GM12864 (cell line): Measurements from ENCODE around the gene SPANXN4.

Source experiments
- DNase-seq: peaks from one replicate; pipeline ENCODE4 v3.0.0-alpha.2; 2011; ENCODE audit warnings: low read depth
- H3K4me3 ChIP-seq: 2 replicates; pipeline ENCODE4 v1.5.1; 2011; ENCODE audit warnings: mild to moderate bottlenecking, low read depth, low read length, control low read depth
- TF ChIP-seq, protein P1 (sequence below): IDR thresholded peaks from 2 replicates; pipeline ENCODE4 v1.5.1; 2011; ENCODE audit warnings: low read depth, mild to moderate bottlenecking, moderate library complexity, low read length, control low read depth, inconsistent platforms; ENCODE audit errors: missing control alignments

Gene SPANXN4

DNA sequence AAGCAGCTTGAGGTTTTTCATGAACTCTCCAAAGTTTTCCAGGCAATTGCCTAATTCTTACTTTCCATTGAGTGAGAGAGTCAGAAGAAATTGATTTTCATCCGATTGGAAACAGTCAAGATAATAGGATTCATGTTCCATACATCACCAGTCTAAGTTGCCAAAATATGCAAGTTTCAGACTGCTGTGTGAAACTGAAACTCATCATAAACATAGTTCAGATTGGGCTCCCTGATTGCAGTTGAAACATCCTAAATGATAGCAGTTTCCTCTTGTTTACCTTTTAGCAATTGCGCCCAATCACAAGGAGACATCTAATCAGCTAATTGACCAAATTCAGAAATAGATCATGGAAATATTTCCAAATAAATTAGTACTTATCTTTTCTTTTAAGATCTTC is 56.8 kb downstream of the SPANXN4 start:
- H3K4me3 ChIP-seq = no peak overlapping the region
- TF ChIP-seq, protein P1, sequence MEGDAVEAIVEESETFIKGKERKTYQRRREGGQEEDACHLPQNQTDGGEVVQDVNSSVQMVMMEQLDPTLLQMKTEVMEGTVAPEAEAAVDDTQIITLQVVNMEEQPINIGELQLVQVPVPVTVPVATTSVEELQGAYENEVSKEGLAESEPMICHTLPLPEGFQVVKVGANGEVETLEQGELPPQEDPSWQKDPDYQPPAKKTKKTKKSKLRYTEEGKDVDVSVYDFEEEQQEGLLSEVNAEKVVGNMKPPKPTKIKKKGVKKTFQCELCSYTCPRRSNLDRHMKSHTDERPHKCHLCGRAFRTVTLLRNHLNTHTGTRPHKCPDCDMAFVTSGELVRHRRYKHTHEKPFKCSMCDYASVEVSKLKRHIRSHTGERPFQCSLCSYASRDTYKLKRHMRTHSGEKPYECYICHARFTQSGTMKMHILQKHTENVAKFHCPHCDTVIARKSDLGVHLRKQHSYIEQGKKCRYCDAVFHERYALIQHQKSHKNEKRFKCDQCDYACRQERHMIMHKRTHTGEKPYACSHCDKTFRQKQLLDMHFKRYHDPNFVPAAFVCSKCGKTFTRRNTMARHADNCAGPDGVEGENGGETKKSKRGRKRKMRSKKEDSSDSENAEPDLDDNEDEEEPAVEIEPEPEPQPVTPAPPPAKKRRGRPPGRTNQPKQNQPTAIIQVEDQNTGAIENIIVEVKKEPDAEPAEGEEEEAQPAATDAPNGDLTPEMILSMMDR = no peak
- DNase-seq = no peak
